ENCODE results near the gene KCNJ6. TPM values are rescaled to one million over a fixed set of nuclear protein-coding genes. Genes with fewer than 3 reads are reported as not detected.

Gene KCNJ6
- total RNA-seq, 1 donor from 2014 or later = 0.75 TPM

- no peak overlapping the region for H3K27ac Mint-ChIP-seq (ENCODE audit: unreplicated experiment)
- peaks cover 6% of the 10 kb centered on the region for H3K4me1 Mint-ChIP-seq
- no peaks in the 10 kb centered on the region for H3K36me3 Mint-ChIP-seq (ENCODE audit: low read depth)
- no peak overlapping the region for H3K4me3 Mint-ChIP-seq
- no peak for TF ChIP-seq CTCF (conservative IDR thresholded peaks at IDR 0.05)
- no peaks in the 10 kb centered on the region for H3K27me3 Mint-ChIP-seq (ENCODE audit: low read depth)
- H3K9me3 Mint-ChIP-seq = peaks cover 4% of the 10 kb centered on the region
- DNase-seq (ENCODE audit: low read depth, low spot score) = no peak
Measured at GRCh38 chr21:37684547-37684946, 231.7 kb downstream of the KCNJ6 start.

GRCh38 chr21:37684115-37684493, 232.2 kb downstream of the KCNJ6 start:
- H3K27ac Mint-ChIP-seq (ENCODE audit: unreplicated experiment) = no peak overlapping the region
- TF ChIP-seq CTCF (conservative IDR thresholded peaks at IDR 0.05) = no peak
- H3K27me3 Mint-ChIP-seq (ENCODE audit: low read depth) = no peaks in the 10 kb centered on the region
- H3K4me1 Mint-ChIP-seq = peaks cover 6% of the 10 kb centered on the region
- no peak for DNase-seq (ENCODE audit: low read depth, low spot score)
- no peak overlapping the region for H3K4me3 Mint-ChIP-seq
- peaks cover 4% of the 10 kb centered on the region for H3K9me3 Mint-ChIP-seq
- no peaks in the 10 kb centered on the region for H3K36me3 Mint-ChIP-seq (ENCODE audit: low read depth)

GRCh38 chr21:37683396-37684114, 232.7 kb downstream of the KCNJ6 start:
- H3K4me1 Mint-ChIP-seq = peaks cover 6% of the 10 kb centered on the region
- DNase-seq (ENCODE audit: low read depth, low spot score) = no peak
- peaks cover 4% of the 10 kb centered on the region for H3K9me3 Mint-ChIP-seq
- no peak overlapping the region for H3K4me3 Mint-ChIP-seq
- TF ChIP-seq CTCF (conservative IDR thresholded peaks at IDR 0.05) = no peak
- no peaks in the 10 kb centered on the region for H3K36me3 Mint-ChIP-seq (ENCODE audit: low read depth)
- no peak overlapping the region for H3K27ac Mint-ChIP-seq (ENCODE audit: unreplicated experiment)
- peaks cover under 1% of the 10 kb centered on the region for H3K27me3 Mint-ChIP-seq (ENCODE audit: low read depth)

GRCh38 chr21:37682966-37683365, 233.3 kb downstream of the KCNJ6 start:
- no peak overlapping the region for H3K27ac Mint-ChIP-seq (ENCODE audit: unreplicated experiment)
- TF ChIP-seq CTCF (conservative IDR thresholded peaks at IDR 0.05) = no peak
- DNase-seq (ENCODE audit: low read depth, low spot score) = no peak
- H3K36me3 Mint-ChIP-seq (ENCODE audit: low read depth) = peaks cover 2% of the 10 kb centered on the region
- H3K4me1 Mint-ChIP-seq = peaks cover 6% of the 10 kb centered on the region
- H3K9me3 Mint-ChIP-seq = peaks cover 7% of the 10 kb centered on the region
- no peak overlapping the region for H3K4me3 Mint-ChIP-seq
- peaks cover 7% of the 10 kb centered on the region for H3K27me3 Mint-ChIP-seq (ENCODE audit: low read depth)

- H3K27me3 Mint-ChIP-seq (ENCODE audit: low read depth) = peaks cover 37% of the 10 kb centered on the region
Measured at GRCh38 chr21:37677006-37677405, 239.3 kb downstream of the KCNJ6 start.

More at GRCh38 chr21:37677006-37677405, 239.3 kb downstream of the KCNJ6 start:
- Mint-ChIP-seq H3K36me3 (ENCODE audit: low read depth) (peaks cover 2% of the 10 kb centered on the region), H3K27ac (ENCODE audit: unreplicated experiment) (no peak overlapping the region), H3K4me3 (no peak overlapping the region), H3K4me1 (peaks cover 4% of the 10 kb centered on the region), H3K9me3 (peaks cover 7% of the 10 kb centered on the region)
- TF ChIP-seq CTCF (conservative IDR thresholded peaks at IDR 0.05) = no peak
- DNase-seq (ENCODE audit: low read depth, low spot score) = no peak

Data from neural crest cell (in vitro differentiated cells).